Left lung (tissue), 10 donors: ENCODE measurements around the gene CELF4. TPM values are rescaled to one million over a fixed set of nuclear protein-coding genes. Genes with fewer than 3 reads are reported as not detected.

Experiments
- ATAC-seq: fragments of 200-7000 bp; cut with Tn5 transposase; one replicate; pipeline ENCODE4 v1.9.1; 2020; ENCODE audit warnings: moderate library complexity
- DNase-seq, 4 donors: peaks; one replicate each; pipeline ENCODE4 v3.0.0-alpha.2; 2013 to 2020
- H3K27ac ChIP-seq, 2 donors: fragments of 200-600 bp; sonication (generic) in 1 of 2; one replicate each; pipeline versions ENCODE4 v1.5.0 to v1.8.0; 2020 to 2021
- H3K27me3 ChIP-seq, 2 donors: fragments of 200-600 bp; sonication (generic) in 1 of 2; one replicate each; pipeline versions ENCODE4 v1.5.0 to v1.8.0; 2020 to 2021
- H3K36me3 ChIP-seq, 2 donors: fragments of 200-600 bp; sonication (generic) in 1 of 2; one replicate each; pipeline versions ENCODE4 v1.5.0 to v1.8.0; 2020 to 2021
- H3K4me1 ChIP-seq, 2 donors: fragments of 200-600 bp; one replicate each; pipeline ENCODE4 v1.8.0; 2021
- H3K4me3 ChIP-seq, 2 donors: fragments of 200-600 bp; sonication (generic) in 1 of 2; one replicate each; pipeline versions ENCODE4 v1.5.0 to v1.8.0; 2020 to 2021; ENCODE audit warnings: mild to moderate bottlenecking in 1 of 2
- H3K9me3 ChIP-seq, 2 donors: fragments of 200-600 bp; sonication (generic) in 1 of 2; one replicate each; pipeline versions ENCODE4 v1.5.0 to v1.8.0; 2020 to 2021
- intact Hi-C, 2 donors: fragments of 100-400 bp; cut with DNase I; formaldehyde crosslinking; loops; one replicate each; pipeline versions ENCODE4 v1.11.2 to v1.14.2; 2022
- polyA plus RNA-seq, 6 donors: library from polyadenylated mRNA; unstranded; fragments of 120-200 nt; gene quantifications; one replicate each; pipeline ENCODE4 v1.2.1, GENCODE V29; 2013; ENCODE audit not compliant: insufficient read length in 6 of 6
- total RNA-seq, 2 donors: library from RNA; stranded (reverse); fragmentation: NEBNext Ultra II Directional; extraction: Animal tissue kit (Norgen Biotek cat#: 25700); gene quantifications; one replicate each; pipeline ENCODE4 v1.2.1, GENCODE V29; 2021
- TF ChIP-seq, protein P1 (sequence below), 2 donors: fragments of 200-600 bp; sonication (generic) in 1 of 2; IDR thresholded peaks; one replicate each; pipeline versions ENCODE4 v1.5.0 to v1.8.0; 2021; ENCODE audit warnings: antibody characterized with exemption in 2 of 2
- donor health status: DM: no; HTN: yes; CAD: no.
- donor health status: DM: no; HTN: no; CAD: no.

CELF4 gene
- total and polyA plus RNA-seq, 8 donors = 1.1 to 10.3 (median 7.4) TPM

DNA sequence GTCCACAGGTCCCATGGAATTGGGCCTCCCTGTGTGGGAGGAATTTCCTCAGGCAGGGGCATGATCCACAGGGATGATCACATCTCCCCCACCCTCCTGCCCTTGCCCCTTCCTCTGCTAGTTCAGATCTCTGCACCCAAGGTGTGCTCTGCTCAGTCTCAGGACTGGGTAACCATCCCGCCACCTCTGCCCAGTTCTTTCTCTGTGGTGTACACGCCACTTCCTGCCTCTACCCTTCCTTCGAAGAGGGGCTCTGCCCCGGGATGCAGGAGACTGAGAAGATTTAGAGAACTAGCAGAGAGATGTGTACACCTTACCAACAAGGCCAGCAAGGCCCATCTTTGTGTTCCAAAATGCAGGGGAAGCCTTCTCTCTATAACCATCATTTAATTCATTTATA, 160.4 kb downstream of the CELF4 start:
- intact Hi-C loops = no loop called here
- DNase-seq = no peak
- no peak overlapping the region for H3K27ac ChIP-seq

DNA sequence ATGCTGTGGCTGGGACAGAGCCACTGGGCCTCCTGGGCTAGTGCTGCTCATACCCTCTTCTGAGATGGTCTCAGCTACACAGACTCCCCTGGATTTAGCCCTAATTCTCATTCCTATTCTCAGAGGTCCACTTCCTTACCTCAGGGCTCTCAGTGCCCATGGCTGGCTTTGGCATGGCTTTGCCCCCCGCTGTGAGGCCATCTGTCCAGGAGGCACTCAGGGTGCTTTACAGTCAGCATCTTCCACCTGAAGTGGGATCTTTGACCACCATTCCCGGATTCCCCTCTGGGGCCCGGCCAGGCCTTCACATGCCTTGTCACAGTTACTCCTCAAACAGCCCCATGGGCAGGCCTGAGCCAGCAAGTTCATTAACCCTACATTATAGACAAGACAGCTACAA, 161.8 kb downstream of the CELF4 start:
- DNase-seq (no peak), ATAC-seq (no peak)
- H3K27me3 ChIP-seq = no peaks in the 10 kb centered on the region
- intact Hi-C loops = no loop called here
- H3K9me3 ChIP-seq = no peaks in the 10 kb centered on the region
- H3K4me3 ChIP-seq = no peak overlapping the region
- no peak overlapping the region for H3K27ac ChIP-seq
- TF ChIP-seq, protein P1, sequence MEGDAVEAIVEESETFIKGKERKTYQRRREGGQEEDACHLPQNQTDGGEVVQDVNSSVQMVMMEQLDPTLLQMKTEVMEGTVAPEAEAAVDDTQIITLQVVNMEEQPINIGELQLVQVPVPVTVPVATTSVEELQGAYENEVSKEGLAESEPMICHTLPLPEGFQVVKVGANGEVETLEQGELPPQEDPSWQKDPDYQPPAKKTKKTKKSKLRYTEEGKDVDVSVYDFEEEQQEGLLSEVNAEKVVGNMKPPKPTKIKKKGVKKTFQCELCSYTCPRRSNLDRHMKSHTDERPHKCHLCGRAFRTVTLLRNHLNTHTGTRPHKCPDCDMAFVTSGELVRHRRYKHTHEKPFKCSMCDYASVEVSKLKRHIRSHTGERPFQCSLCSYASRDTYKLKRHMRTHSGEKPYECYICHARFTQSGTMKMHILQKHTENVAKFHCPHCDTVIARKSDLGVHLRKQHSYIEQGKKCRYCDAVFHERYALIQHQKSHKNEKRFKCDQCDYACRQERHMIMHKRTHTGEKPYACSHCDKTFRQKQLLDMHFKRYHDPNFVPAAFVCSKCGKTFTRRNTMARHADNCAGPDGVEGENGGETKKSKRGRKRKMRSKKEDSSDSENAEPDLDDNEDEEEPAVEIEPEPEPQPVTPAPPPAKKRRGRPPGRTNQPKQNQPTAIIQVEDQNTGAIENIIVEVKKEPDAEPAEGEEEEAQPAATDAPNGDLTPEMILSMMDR (IDR thresholded peaks at IDR 0.05) = no peak
- H3K4me1 ChIP-seq = no peaks in the 10 kb centered on the region
- H3K36me3 ChIP-seq = no peaks in the 10 kb centered on the region

More for the DNA sequence above, 160.4 kb downstream of the CELF4 start:
- Histone ChIP-seq H3K36me3 (no peaks in the 10 kb centered on the region), H3K4me1 (no peaks in the 10 kb centered on the region), H3K9me3 (no peaks in the 10 kb centered on the region), H3K4me3 (no peak overlapping the region), H3K27me3 (no peaks in the 10 kb centered on the region)
- TF ChIP-seq, protein P1 (IDR thresholded peaks at IDR 0.05) = no peak
- no peak for ATAC-seq

DNA sequence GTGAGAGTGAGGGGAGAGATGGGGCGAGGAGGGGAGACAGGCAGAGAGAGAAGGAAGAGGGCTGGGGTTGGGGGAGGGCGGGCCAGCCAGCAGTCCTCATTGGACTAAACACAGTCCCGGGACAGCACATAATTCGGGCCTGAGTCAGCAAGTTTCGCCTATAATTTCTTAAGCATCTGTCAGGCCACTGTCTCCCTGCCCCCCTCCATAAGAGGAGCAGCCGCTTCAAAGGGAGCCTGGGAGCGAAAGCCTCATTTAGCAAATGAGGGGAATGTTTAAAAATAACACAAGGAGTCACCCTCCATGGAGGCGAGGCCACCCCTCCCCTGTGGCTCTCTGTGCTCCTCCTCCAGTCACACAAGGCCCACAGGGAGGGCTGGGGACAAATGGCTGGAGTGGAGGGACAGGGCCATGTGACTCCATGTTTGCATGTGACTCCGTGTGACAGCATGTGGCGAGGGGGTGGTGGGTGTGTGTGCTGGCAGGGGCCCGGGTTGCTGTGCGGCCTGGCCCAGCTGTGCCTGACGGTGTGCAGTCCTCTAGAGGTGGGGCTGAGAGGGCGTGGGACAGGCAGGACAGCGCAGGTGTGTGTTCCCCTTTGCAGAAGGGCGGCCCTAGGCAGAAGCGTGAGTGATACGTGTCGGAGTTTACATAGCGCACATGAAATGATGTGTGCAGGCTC, 162.4 kb downstream of the CELF4 start:
- H3K36me3 ChIP-seq = no peaks in the 10 kb centered on the region
- intact Hi-C loops = no loop called here
- ATAC-seq (peak; percentile 82), DNase-seq (peak in 3 of 4 donors; percentile 64 to 94 (median 81))
- no peaks in the 10 kb centered on the region for H3K9me3 ChIP-seq
- H3K4me1 ChIP-seq = no peaks in the 10 kb centered on the region
- no peaks in the 10 kb centered on the region for H3K27me3 ChIP-seq
- no peak overlapping the region for H3K27ac ChIP-seq
- TF ChIP-seq, protein P1 (IDR thresholded peaks at IDR 0.05) = no peak
- H3K4me3 ChIP-seq = no peak overlapping the region

DNA sequence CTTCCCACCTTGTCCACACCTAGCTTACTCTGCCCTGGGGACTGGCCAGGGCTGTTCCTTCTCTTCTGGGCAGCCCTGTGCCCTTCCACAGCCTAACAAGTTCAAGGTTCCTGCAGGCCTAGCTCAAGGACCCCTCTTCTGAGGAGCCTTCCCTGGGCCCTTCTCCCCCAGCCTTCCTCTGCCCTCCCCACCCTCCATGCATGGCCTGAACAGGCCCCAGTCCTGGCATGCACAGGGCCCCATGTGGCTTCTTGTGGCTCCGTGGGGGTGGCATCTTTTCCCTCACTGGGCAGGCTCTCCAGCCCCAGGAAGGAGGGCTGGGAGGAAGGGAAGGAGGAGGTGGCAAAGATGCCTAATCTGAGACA, 162.9 kb downstream of the CELF4 start:
- Histone ChIP-seq H3K27me3 (no peaks in the 10 kb centered on the region), H3K9me3 (no peaks in the 10 kb centered on the region), H3K36me3 (no peaks in the 10 kb centered on the region), H3K4me3 (no peak overlapping the region), H3K4me1 (no peaks in the 10 kb centered on the region), H3K27ac (no peak overlapping the region)
- TF ChIP-seq, protein P1 (IDR thresholded peaks at IDR 0.05) = no peak
- ATAC-seq (no peak), DNase-seq (no peak)
- intact Hi-C loops = no loop called here

DNA sequence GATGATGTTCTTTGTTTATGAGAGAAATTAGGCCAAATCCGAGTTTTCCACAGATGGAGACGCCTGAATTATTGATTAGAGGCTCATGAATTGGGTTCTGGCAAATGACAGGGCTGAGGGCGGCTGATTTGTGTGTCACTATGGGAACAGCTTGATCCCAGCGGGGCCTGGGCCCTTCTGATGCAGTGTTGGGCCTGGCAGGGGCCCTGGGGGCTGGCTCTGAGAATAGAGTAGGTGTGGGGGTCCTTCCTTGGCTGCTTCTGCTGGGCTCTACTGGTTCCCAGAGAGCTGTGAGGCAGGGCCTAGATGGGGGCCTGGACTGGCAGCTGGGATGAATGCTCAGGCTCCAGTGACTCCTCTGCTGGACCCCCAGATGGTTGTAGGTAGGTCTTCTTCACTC, 164.8 kb downstream of the CELF4 start:
- Histone ChIP-seq H3K9me3 (no peaks in the 10 kb centered on the region), H3K36me3 (no peaks in the 10 kb centered on the region), H3K27ac (no peak overlapping the region), H3K4me1 (no peaks in the 10 kb centered on the region), H3K27me3 (peaks cover 0 to under 1% of the 10 kb centered on the region in 2 donors), H3K4me3 (no peak overlapping the region)
- no peak for ATAC-seq
- no peak for DNase-seq
- TF ChIP-seq, protein P1 (IDR thresholded peaks at IDR 0.05) = no peak
- intact Hi-C loops = no loop called here
